Tibial nerve (tissue), 3 donors: ENCODE results near the gene AUTS2.

ENCODE experiments used
- POLR2A ChIP-seq, 2 donors: fragments of 450-650 bp; IDR thresholded peaks; one replicate each; pipeline ENCODE4 v1.6.1; 2017; ENCODE audit warnings: antibody characterized with exemption in 2 of 2, mild to moderate bottlenecking in 2 of 2, moderate library complexity in 2 of 2
- TF ChIP-seq, protein P1 (sequence below), 5 experiments: fragments of 200-600 bp in 3 of 5; fragments of 450-650 bp in 2 of 5; sonication (generic) in 3 of 5; IDR thresholded peaks; one replicate each; pipeline ENCODE4 v1.5.1; 2016 to 2019; ENCODE audit warnings: antibody characterized with exemption in 5 of 5, mild to moderate bottlenecking in 3 of 5, moderate library complexity in 2 of 5

DNA sequence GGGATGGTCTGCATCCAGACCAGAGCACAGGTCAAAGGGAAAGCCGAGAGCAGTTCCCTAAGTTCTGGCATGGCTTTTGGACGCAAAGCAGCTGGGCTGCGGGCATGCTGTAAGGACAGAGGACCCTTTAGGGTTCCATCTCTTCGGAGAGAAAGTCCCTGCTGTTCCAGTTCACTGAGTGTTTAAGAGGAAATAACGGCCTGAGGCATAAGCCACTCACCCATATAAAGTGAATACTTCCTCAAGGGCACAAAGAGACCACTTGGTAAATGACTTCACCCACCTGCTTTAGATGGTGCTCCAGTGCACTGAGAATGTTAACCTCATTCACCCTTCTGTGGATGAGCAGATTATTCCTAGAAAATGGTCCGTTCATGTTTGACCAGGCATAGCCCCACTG is 946.9 kb downstream of the AUTS2 start:
- TF ChIP-seq, protein P1, sequence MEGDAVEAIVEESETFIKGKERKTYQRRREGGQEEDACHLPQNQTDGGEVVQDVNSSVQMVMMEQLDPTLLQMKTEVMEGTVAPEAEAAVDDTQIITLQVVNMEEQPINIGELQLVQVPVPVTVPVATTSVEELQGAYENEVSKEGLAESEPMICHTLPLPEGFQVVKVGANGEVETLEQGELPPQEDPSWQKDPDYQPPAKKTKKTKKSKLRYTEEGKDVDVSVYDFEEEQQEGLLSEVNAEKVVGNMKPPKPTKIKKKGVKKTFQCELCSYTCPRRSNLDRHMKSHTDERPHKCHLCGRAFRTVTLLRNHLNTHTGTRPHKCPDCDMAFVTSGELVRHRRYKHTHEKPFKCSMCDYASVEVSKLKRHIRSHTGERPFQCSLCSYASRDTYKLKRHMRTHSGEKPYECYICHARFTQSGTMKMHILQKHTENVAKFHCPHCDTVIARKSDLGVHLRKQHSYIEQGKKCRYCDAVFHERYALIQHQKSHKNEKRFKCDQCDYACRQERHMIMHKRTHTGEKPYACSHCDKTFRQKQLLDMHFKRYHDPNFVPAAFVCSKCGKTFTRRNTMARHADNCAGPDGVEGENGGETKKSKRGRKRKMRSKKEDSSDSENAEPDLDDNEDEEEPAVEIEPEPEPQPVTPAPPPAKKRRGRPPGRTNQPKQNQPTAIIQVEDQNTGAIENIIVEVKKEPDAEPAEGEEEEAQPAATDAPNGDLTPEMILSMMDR (IDR thresholded peaks at IDR 0.05): no peak
- no peak for TF ChIP-seq POLR2A (IDR thresholded peaks at IDR 0.05)
